NCI-H2227 (cell line): ENCODE measurements around the gene TARM1.

ENCODE experiments used
- DNase-seq: peaks from one replicate; lab custom pipeline; 2025; ENCODE audit not compliant: unreplicated experiment; lab: John Stamatoyannopoulos, UW

The TARM1 gene

GRCh38 chr19:54035215-54036178 is 45.7 kb downstream of the TARM1 start:
- no peak for DNase-seq

- DNase-seq: peak; percentile 47
These were observed 50.1 kb downstream of the TARM1 start for GRCh38 chr19:54030895-54031586.

- DNase-seq: peak; percentile 93
These were observed 51.2 kb downstream of the TARM1 start for GRCh38 chr19:54029930-54030490.

- no peak for DNase-seq
These were observed 51.9 kb downstream of the TARM1 start for GRCh38 chr19:54029301-54029700.

- DNase-seq: no peak
These were observed 54.5 kb downstream of the TARM1 start for GRCh38 chr19:54026656-54027055.

GRCh38 chr19:54024660-54025059 is 56.5 kb downstream of the TARM1 start:
- no peak for DNase-seq

GRCh38 chr19:54023191-54023590 is 58.0 kb downstream of the TARM1 start:
- no peak for DNase-seq

- DNase-seq: no peak
These were observed 59.2 kb downstream of the TARM1 start for GRCh38 chr19:54021932-54022331.

- DNase-seq: no peak
These were observed 59.8 kb downstream of the TARM1 start for GRCh38 chr19:54021363-54021762.
